Measurements from ENCODE around the gene OSCP1.
"Not testable (repeated sequence)": the region's sequence is repeated elsewhere in the genome, so short reads cannot be mapped to it uniquely, and the experiment has no call there.

OSCP1 gene, protein sequence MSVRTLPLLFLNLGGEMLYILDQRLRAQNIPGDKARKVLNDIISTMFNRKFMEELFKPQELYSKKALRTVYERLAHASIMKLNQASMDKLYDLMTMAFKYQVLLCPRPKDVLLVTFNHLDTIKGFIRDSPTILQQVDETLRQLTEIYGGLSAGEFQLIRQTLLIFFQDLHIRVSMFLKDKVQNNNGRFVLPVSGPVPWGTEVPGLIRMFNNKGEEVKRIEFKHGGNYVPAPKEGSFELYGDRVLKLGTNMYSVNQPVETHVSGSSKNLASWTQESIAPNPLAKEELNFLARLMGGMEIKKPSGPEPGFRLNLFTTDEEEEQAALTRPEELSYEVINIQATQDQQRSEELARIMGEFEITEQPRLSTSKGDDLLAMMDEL

DNA sequence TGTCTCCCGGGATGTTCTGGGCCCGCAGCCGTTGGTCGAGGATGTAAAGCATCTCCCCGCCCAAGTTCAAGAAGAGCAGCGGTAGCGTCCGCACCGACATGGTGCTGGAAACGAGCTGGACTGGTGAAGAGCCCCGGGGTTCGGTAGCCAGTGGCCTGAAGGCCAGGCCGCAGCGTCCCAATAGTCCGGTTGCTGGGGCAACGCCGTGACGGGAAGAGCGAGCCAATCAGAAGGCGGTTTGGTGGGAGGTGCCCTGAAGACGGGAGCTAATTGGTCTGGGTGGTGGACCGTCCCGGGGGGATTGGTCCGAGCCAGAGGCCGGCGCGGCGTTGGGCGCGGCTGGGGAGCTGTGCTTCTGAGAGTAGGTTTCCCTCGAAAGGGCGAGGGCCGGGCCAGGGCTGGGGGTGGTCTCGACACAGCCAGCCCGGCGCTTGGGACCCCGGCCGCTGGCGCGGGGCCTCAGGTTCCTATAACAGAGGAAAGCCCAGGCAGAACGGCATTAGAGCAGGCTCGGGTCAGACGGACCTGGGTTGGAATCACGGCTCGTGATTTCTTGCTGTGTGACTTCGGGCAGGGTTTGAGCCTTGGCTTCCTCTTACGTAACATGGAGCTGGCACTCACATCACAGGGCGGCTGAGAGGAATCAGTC, at the start of gene OSCP1:
Gene OSCP1 (minus strand): TSS at position 182 of the 649 bp plus-strand sequence. CDS start 82 bp downstream, at position 100.
- H3K9me3 ChIP-seq (ENCODE audit: insufficient read depth, low read length): no peaks in the 10 kb centered on the region
- peaks cover 23% of the 10 kb centered on the region for H3K36me3 ChIP-seq (ENCODE audit: insufficient read depth, insufficient read length, low read length)
- TF ChIP-seq SUZ12 (IDR thresholded peaks at IDR 0.05; ENCODE audit: extremely low read depth, insufficient read depth, insufficient read length) (no peak), ZNF274 (IDR thresholded peaks at IDR 0.05; ENCODE audit: low read depth, low read length) (no peak), YY1 (IDR thresholded peaks at IDR 0.05; ENCODE audit: insufficient read depth, insufficient read length) (no peak)
- no peaks in the 10 kb centered on the region for H3K27me3 ChIP-seq (ENCODE audit: insufficient read depth, insufficient read length)
- H3K9ac ChIP-seq (ENCODE audit: insufficient read length, low read depth): peak within 1 kb of the TSS; percentile 93
- H3K4me1 ChIP-seq (ENCODE audit: insufficient read depth, insufficient read length): no peaks in the 10 kb centered on the region
- H3K4me3 ChIP-seq (ENCODE audit: insufficient read length, low read depth): peak within 1 kb of the TSS; percentile 80
- peak; percentile 98 for DNase-seq (ENCODE audit: low read depth, low spot score)

DNA sequence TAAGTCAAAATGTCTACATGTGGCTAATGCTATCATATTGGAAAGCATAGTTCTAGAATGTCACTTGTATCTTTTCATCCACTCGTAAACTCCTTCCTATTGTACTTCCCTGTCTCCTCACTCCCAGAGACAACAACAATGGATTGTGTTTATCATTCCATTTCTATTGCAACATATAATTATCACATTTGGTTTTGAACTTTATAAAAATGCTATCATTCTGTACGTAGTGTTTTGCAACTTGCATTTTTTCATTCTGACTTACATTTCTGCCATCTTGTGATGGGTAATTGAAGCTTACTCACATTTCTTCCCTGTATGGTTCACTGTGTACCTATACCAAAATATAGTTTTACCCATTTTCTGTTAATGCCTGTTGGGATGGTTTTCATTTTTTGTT, 47.0 kb upstream of the OSCP1 start:
- Histone ChIP-seq H3K9ac (ENCODE audit: insufficient read length, low read depth) (no peak overlapping the region), H3K4me3 (ENCODE audit: insufficient read length, low read depth) (no peak overlapping the region), H3K36me3 (ENCODE audit: insufficient read depth, insufficient read length, low read length) (no peaks in the 10 kb centered on the region), H3K9me3 (ENCODE audit: insufficient read depth, low read length) (no peaks in the 10 kb centered on the region), H3K4me1 (ENCODE audit: insufficient read depth, insufficient read length) (no peaks in the 10 kb centered on the region), H3K27me3 (ENCODE audit: insufficient read depth, insufficient read length) (peaks cover 2% of the 10 kb centered on the region)
- DNase-seq (ENCODE audit: low read depth, low spot score): no peak
- TF ChIP-seq ZNF274 (IDR thresholded peaks at IDR 0.05; ENCODE audit: low read depth, low read length): no peak
- no peak for TF ChIP-seq YY1 (IDR thresholded peaks at IDR 0.05; ENCODE audit: insufficient read depth, insufficient read length)
- no peak for TF ChIP-seq SUZ12 (IDR thresholded peaks at IDR 0.05; ENCODE audit: extremely low read depth, insufficient read depth, insufficient read length)

DNA sequence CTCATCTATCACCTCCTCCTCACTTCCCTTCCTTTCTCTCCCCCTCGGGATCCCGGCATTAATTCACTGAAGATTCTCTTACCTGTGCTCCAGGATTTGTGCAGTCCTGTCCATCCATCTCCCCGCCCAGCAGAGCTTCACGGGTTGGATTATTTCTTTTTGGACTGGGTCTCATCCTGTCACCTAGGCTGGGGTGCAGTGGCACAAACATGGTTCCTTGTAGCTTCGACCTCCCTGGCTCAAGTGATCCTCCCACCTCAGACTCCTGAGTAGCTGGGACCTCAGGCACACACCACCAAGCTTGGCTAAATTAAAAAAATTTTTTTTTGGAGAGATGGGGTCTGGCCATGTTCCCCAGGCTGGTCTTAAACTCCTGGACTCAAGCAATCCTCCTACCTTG, 44.7 kb upstream of the OSCP1 start:
- H3K36me3 ChIP-seq (ENCODE audit: insufficient read depth, insufficient read length, low read length): no peaks in the 10 kb centered on the region
- H3K9ac ChIP-seq (ENCODE audit: insufficient read length, low read depth): no peak overlapping the region
- H3K4me3 ChIP-seq (ENCODE audit: insufficient read length, low read depth): no peak overlapping the region
- H3K4me1 ChIP-seq (ENCODE audit: insufficient read depth, insufficient read length): no peaks in the 10 kb centered on the region
- DNase-seq (ENCODE audit: low read depth, low spot score): no peak
- TF ChIP-seq YY1 (IDR thresholded peaks at IDR 0.05; ENCODE audit: insufficient read depth, insufficient read length) (no peak), SUZ12 (IDR thresholded peaks at IDR 0.05; ENCODE audit: extremely low read depth, insufficient read depth, insufficient read length) (no peak), ZNF274 (IDR thresholded peaks at IDR 0.05; ENCODE audit: low read depth, low read length) (no peak)
- no peaks in the 10 kb centered on the region for H3K9me3 ChIP-seq (ENCODE audit: insufficient read depth, low read length)
- peaks cover 2% of the 10 kb centered on the region for H3K27me3 ChIP-seq (ENCODE audit: insufficient read depth, insufficient read length)

DNA sequence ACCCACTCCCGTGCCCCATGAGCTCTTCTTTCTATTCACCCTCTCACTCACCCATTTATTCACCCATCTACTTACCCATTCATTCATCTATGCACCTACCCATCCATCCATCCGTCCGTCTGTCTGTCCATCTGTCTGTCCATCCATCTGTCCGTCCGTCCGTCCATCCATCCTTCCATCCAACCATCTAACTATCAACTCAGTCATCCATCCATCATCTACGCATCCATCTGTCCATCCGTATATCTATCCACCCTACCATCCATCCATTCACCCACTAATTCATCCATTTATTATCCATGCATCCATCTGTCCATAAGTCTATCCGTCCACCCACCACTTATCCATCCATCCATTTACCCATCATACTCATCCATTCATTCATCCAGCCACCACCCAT, 43.3 kb upstream of the OSCP1 start:
- DNase-seq (ENCODE audit: low read depth, low spot score): no peak
- H3K36me3 ChIP-seq (ENCODE audit: insufficient read depth, insufficient read length, low read length): no peaks in the 10 kb centered on the region
- no peak overlapping the region for H3K9ac ChIP-seq (ENCODE audit: insufficient read length, low read depth)
- TF ChIP-seq YY1 (IDR thresholded peaks at IDR 0.05; ENCODE audit: insufficient read depth, insufficient read length): no peak
- H3K9me3 ChIP-seq (ENCODE audit: insufficient read depth, low read length): no peaks in the 10 kb centered on the region
- H3K27me3 ChIP-seq (ENCODE audit: insufficient read depth, insufficient read length): peaks cover 2% of the 10 kb centered on the region
- no peaks in the 10 kb centered on the region for H3K4me1 ChIP-seq (ENCODE audit: insufficient read depth, insufficient read length)
- no peak overlapping the region for H3K4me3 ChIP-seq (ENCODE audit: insufficient read length, low read depth)

DNA sequence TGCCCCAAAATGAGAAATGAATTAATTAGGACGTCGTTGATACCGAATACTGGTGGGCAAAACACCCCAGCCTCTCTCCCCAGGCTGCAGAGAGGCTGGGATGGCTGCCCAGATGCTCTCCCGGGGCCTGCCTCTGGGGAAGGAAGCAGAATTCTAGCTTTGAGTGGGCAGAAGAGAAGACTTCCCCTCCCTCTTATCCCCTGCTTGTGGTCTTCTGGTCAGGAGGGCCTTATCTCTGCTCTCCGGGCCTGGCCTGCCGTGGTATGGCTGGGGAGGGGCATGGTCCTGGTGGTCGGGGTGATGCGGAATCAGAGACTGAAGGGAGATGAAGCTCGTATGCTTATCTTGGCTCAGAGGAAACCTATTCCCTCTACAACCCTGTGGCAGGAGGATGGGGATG, 42.2 kb upstream of the OSCP1 start:
- no peaks in the 10 kb centered on the region for H3K4me1 ChIP-seq (ENCODE audit: insufficient read depth, insufficient read length)
- no peak for DNase-seq (ENCODE audit: low read depth, low spot score)
- H3K9me3 ChIP-seq (ENCODE audit: insufficient read depth, low read length): no peaks in the 10 kb centered on the region
- H3K9ac ChIP-seq (ENCODE audit: insufficient read length, low read depth): no peak overlapping the region
- no peaks in the 10 kb centered on the region for H3K36me3 ChIP-seq (ENCODE audit: insufficient read depth, insufficient read length, low read length)
- TF ChIP-seq SUZ12 (IDR thresholded peaks at IDR 0.05; ENCODE audit: extremely low read depth, insufficient read depth, insufficient read length) (no peak), YY1 (IDR thresholded peaks at IDR 0.05; ENCODE audit: insufficient read depth, insufficient read length) (no peak), ZNF274 (IDR thresholded peaks at IDR 0.05; ENCODE audit: low read depth, low read length) (no peak)
- H3K4me3 ChIP-seq (ENCODE audit: insufficient read length, low read depth): no peak overlapping the region
- peaks cover 2% of the 10 kb centered on the region for H3K27me3 ChIP-seq (ENCODE audit: insufficient read depth, insufficient read length)

DNA sequence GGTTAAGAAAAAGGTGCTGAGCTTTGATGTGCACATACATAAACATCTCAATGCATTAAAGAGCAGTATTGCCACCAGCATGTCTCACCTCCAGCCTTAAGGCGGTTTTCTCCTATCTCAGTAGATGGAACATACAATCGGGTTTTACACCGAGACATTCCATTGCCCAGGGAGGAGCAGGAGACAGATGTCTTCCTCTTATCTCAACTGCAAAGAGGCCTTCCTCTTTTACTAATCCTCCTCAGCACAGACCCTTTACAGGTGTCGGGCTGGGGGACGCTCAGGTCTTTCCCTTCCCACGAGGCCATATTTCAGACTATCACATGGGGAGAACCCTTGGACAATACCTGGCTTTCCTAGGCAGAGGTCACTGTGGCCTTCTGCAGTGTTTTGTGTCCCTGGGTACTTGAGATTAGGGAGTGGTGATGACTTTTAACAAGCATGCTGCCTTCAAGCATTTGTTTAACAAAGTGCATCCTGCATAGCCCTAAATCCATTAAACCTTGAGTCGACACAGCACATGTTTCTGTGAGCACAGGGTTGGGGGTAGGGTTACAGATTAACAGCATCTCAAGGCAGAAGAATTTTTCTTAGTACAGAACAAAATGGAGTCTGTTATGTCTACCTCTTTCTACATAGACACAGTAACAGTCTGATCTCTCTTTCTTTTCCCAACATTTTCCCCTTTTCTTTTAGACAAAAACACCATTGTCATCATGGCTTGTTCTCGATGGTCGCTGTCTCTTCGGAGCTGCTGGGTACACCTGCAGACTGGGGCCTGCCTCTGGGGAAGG, 39.2 kb upstream of the OSCP1 start:
- H3K9me3 ChIP-seq (ENCODE audit: insufficient read depth, low read length); DNase-seq (ENCODE audit: low read depth, low spot score); H3K4me3 ChIP-seq (ENCODE audit: insufficient read length, low read depth); H3K36me3 ChIP-seq (ENCODE audit: insufficient read depth, insufficient read length, low read length); H3K4me1 ChIP-seq (ENCODE audit: insufficient read depth, insufficient read length); H3K9ac ChIP-seq (ENCODE audit: insufficient read length, low read depth); H3K27me3 ChIP-seq (ENCODE audit: insufficient read depth, insufficient read length): not testable (repeated sequence)

DNA sequence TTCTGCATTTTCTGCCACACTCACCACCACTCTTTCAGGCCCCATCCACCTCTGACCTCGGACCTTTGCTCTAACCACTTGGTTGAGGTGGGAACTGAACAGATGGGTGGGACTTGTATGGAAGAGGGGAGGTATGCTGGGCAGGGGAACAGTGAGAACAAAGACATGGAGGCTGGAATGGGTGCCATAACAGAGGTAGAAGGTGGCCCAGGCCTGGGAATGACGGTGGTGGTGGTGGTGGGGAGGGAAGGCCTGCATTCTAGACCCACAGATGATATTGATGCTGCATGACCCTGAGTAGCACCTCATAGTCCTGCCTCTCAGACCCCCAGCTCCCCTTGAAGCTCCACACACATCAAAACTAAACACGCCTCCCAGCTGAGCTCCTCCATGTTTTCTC, 37.7 kb upstream of the OSCP1 start:
- DNase-seq (ENCODE audit: low read depth, low spot score): no peak
- Histone ChIP-seq H3K27me3 (ENCODE audit: insufficient read depth, insufficient read length) (no peaks in the 10 kb centered on the region), H3K4me1 (ENCODE audit: insufficient read depth, insufficient read length) (peaks cover 10% of the 10 kb centered on the region), H3K4me3 (ENCODE audit: insufficient read length, low read depth) (no peak overlapping the region), H3K9me3 (ENCODE audit: insufficient read depth, low read length) (no peaks in the 10 kb centered on the region), H3K9ac (ENCODE audit: insufficient read length, low read depth) (no peak overlapping the region), H3K36me3 (ENCODE audit: insufficient read depth, insufficient read length, low read length) (no peaks in the 10 kb centered on the region)
- no peak for TF ChIP-seq YY1 (IDR thresholded peaks at IDR 0.05; ENCODE audit: insufficient read depth, insufficient read length)
- TF ChIP-seq SUZ12 (IDR thresholded peaks at IDR 0.05; ENCODE audit: extremely low read depth, insufficient read depth, insufficient read length): no peak
- no peak for TF ChIP-seq ZNF274 (IDR thresholded peaks at IDR 0.05; ENCODE audit: low read depth, low read length)

DNA sequence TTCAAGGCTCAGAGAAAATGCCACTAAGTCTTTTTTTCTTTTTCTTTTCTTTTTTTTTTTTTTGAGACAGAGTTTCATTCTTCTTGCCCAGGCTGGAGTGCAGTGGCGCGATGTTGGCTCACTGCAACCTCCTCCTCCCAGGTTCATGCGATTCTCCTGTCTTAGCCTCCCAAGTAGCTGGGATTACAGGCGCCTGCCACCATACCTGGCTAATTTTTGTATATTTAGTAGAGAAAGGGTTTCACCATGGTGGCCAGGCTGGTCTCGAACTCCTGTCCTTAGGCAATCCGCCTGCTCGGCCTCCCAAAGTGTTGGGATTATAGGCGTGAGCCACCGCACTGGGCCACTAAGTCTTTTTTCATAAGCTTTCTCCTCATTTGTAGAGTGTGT, 37.1 kb upstream of the OSCP1 start:
- not testable (repeated sequence) for H3K36me3 ChIP-seq (ENCODE audit: insufficient read depth, insufficient read length, low read length); H3K27me3 ChIP-seq (ENCODE audit: insufficient read depth, insufficient read length); H3K9me3 ChIP-seq (ENCODE audit: insufficient read depth, low read length); H3K4me3 ChIP-seq (ENCODE audit: insufficient read length, low read depth); H3K9ac ChIP-seq (ENCODE audit: insufficient read length, low read depth); DNase-seq (ENCODE audit: low read depth, low spot score)
- peaks cover 14% of the 10 kb centered on the region for H3K4me1 ChIP-seq (ENCODE audit: insufficient read depth, insufficient read length)

Measured in NT2/D1 (cell line).